WI38 (cell line): ENCODE data around the gene PLCL1.

Experiments used
- H3K4me3 ChIP-seq: 2 replicates; pipeline ENCODE4 v1.5.1; 2011; ENCODE audit warnings: low read depth, mild to moderate bottlenecking, control low read depth, low read length
- CTCF ChIP-seq: IDR thresholded peaks from 2 replicates; pipeline ENCODE4 v1.5.1; 2012; ENCODE audit warnings: low read depth, mild to moderate bottlenecking, control low read depth, low read length

PLCL1 gene

GRCh38 chr2:197885587-197885986, 81.2 kb downstream of the PLCL1 start:
- no peak for TF ChIP-seq CTCF
- no peak overlapping the region for H3K4me3 ChIP-seq

- TF ChIP-seq CTCF, result no peak
- H3K4me3 ChIP-seq, result no peak overlapping the region
Observed at GRCh38 chr2:197888321-197888720, 83.9 kb downstream of the PLCL1 start.

DNA sequence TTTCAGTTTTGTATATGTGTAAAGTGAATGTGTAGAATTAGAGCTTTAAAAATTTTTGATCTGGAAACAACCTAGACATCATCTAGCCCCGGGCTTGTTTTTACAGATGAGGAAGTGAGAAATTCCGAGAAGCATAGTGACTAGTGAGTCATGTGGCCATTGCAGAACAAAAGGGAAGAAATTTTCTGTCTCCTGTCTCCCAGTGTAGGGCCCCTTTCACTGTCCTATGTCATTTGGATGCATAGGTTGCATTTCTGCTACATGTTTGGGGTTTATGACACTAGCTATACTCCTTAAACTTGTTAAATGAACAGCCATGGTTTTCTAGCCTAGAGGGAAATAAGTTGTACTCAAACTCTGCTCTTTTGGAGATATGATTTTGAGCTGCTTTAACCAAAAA, 84.6 kb downstream of the PLCL1 start:
- TF ChIP-seq CTCF, result no peak
- no peak overlapping the region for H3K4me3 ChIP-seq

DNA sequence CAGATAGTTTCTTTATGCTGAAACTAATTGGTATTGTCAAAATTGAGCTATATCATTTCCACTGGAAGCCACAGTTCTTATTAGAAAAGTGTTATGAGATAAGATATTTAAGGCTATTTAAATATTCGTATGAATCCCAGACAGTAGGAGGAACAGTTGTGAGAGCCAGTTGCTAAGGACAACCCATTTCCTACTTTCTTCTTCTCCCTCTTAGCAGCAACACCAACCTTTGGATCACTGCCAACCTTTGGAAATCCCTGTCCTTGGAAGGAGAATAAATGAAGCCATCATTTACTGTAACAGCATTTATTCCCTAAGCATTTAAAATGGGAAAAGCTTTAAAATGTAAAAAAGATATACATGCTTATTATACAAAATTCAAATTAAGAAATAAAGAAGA, 85.8 kb downstream of the PLCL1 start:
- H3K4me3 ChIP-seq, result no peak overlapping the region
- no peak for TF ChIP-seq CTCF

DNA sequence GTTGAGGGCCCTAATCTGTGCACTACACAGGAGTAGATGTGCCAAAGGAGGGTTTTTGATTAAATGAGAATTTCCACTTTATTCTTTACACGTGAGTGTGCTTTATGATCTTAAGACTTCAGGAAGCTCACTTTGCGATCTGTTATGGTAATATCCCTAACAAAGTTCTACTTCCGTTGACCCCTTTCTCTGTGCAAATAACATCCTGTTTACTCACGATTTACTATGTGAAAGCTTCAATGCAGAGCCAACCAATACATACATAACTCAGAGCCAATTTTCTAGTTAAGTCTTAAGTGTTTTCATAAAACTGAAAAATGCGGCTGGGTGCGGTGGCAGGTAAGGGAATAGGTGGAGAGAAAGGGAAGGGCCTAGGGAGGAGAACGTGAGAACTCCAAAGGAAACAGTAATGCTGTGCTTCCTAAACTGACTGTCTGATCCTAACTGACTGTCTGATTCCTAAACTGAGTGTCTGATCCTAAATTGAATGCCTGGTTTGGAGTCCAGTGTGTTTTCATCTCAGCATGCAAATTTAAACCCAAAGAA, 87.6 kb downstream of the PLCL1 start:
- no peak for TF ChIP-seq CTCF

GRCh38 chr2:197893403-197894177, 89.2 kb downstream of the PLCL1 start:
- H3K4me3 ChIP-seq, result no peak overlapping the region
- TF ChIP-seq CTCF, result no peak

More for the DNA sequence above, 87.6 kb downstream of the PLCL1 start:
- no peak overlapping the region for H3K4me3 ChIP-seq

DNA sequence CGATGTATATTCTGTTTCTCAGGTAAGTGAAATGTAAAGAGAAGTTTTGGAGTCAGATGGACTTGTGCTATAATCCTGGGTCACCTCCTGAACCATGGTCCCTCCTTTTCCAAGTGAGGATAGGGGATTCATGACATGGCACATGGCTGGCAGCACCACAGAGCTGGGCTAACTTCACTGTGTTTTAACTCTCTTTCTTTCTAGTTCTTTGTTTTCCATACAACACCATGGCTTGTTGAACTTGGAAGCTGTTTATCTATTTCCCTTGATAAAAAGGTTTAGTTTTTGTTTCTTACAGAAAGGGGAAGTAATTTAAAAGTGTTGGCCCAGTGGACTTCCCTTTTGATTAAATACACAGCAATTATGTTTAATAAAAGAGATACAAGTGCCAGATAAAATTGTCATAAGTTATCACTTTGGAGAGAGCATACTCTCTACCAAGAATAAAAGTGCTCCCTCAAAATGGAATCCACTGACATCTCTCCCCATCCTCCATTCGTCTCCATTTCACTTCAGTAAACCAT, 90.4 kb downstream of the PLCL1 start:
- TF ChIP-seq CTCF, result no peak

More for the DNA sequence above, 90.4 kb downstream of the PLCL1 start:
- H3K4me3 ChIP-seq, result no peak overlapping the region
